Neural cell (in vitro differentiated cells): ENCODE data around the gene CAPS.

Source experiments
- CTCF ChIP-seq: fragments of 450-650 bp; IDR thresholded peaks from 2 replicates; pipeline ENCODE4 v1.5.1; 2014; ENCODE audit warnings: antibody characterized with exemption, mild to moderate bottlenecking, moderate library complexity; ENCODE audit not compliant: poor library complexity, severe bottlenecking
- MXI1 ChIP-seq: fragments of 450-650 bp; conservative IDR thresholded peaks from 2 replicates; pipeline ENCODE4 v1.6.1; 2014; ENCODE audit warnings: antibody characterized with exemption, mild to moderate bottlenecking; ENCODE audit not compliant: poor library complexity, severe bottlenecking

GRCh38 chr19:5896365-5897076 lies 17.5 kb upstream of the CAPS start:
- TF ChIP-seq MXI1: no peak
- TF ChIP-seq CTCF: no peak
